GM21576 (cell line): ENCODE results near the gene KIF21A.
A peak's percentile ranks its signal among the peaks of the same experiment; 100 is the strongest.

Experiments used
- ATAC-seq: cut with Tn5 transposase; IDR thresholded peaks from one replicate; pipeline ENCODE4 v1.9.1; 2021; ENCODE audit warnings: mild to moderate bottlenecking, moderate library complexity; ENCODE audit not compliant: unreplicated experiment

KIF21A gene

GRCh38 chr12:39392154-39392925 lies 50.6 kb downstream of the KIF21A start:
- no peak for ATAC-seq

DNA sequence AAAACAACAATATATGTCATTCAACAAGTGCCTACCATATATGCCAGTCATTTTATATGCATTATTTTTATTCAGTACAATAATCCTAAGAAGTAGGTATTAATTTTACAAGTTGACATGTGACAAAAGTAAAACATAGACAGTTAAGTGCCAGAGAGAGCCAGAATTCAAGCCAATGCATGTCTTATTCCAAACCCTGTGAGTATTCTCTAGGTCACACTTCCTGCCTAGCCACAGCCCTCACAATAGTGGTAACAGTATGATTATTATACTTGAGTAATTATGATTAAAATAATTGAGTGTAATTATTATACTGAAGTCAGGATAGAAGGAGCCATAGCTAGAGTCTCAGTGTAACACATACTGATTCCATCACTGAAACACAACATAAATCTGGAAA lies 52.2 kb downstream of the KIF21A start:
- ATAC-seq: no peak

GRCh38 chr12:39389399-39390150 lies 53.3 kb downstream of the KIF21A start:
- ATAC-seq: no peak

DNA sequence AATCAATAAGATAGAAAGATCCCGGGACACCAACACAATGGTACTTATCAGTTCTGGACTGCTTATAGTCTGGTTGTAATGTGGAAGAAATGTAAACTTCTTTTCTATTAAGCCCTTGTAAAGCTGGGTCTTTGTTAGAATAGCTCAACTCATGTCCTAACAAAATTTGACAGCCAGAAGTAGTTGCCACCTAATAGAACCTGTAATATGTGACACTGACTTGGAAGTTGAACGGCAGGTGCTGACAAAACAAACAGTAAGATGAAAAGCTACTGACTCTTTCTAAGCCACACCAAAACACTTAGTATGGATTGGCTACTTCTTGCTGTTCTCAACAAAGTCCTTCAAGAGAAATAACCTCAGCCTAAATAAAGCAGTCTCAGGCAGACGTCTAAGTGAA lies 56.6 kb downstream of the KIF21A start:
- no peak for ATAC-seq

DNA sequence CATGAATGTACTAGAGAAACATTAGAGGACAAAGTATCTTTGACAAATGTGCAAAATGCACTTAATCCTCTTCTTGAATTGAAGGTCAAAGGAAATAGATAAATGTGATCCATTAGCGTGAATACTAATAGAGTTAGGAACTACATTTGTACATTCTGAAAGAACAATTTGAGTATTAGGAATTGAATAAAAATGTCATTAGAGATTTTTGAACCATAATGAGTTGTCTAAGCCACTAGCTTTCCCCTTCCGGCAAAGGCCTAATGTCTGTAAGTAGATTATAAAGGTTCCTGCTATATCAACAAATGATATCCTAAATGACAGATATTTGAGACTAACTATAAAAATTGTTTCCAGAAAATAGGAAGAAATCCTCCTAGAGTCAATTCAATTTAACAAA lies 59.8 kb downstream of the KIF21A start:
- ATAC-seq: no peak

DNA sequence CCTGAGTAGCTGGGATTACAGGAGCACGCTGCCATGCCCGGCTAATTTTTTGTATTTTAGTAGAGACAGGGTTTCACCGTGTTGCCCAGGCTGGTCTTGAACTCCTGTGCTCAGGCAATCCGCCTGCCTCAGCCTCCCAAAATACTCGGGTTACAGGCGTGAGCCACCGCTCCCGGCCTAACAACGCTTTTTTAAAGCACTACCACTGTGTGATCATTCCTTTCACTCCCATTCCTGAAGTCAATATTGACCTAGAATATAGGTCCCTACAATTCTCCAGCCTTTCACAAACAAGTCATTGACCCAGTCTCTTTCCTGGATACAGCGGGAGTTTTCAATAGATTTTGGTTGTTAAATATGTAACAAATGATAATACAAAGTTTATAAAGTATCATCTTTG lies 62.8 kb downstream of the KIF21A start:
- ATAC-seq: no peak

GRCh38 chr12:39378341-39378740 lies 64.6 kb downstream of the KIF21A start:
- no peak for ATAC-seq

GRCh38 chr12:39375206-39375808 lies 67.6 kb downstream of the KIF21A start:
- no peak for ATAC-seq

- ATAC-seq: peak; percentile 82
Observed at GRCh38 chr12:39372929-39373328, 70.0 kb downstream of the KIF21A start.

GRCh38 chr12:39372204-39372925 lies 70.6 kb downstream of the KIF21A start:
- ATAC-seq: no peak

GRCh38 chr12:39369756-39370155 lies 73.2 kb downstream of the KIF21A start:
- no peak for ATAC-seq

GRCh38 chr12:39368891-39369290 lies 74.0 kb downstream of the KIF21A start:
- no peak for ATAC-seq

DNA sequence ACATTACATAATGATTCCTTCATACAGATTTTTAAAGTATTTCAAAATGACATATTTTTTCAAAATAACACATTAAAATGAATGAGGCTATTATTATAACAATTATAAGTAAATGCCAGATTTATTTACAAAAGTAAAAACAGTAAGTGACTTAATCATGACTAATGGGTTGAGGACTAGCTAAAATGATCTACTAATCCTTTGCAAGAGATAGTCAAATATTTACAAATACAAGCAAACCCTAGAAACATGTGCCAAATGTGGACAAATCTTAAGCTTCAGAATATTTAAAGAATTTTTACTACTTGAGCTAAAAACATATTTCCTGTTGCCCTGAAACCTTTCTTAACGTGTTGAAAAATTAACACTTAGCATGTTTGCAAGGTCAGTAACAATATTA lies 74.8 kb downstream of the KIF21A start:
- ATAC-seq: no peak

DNA sequence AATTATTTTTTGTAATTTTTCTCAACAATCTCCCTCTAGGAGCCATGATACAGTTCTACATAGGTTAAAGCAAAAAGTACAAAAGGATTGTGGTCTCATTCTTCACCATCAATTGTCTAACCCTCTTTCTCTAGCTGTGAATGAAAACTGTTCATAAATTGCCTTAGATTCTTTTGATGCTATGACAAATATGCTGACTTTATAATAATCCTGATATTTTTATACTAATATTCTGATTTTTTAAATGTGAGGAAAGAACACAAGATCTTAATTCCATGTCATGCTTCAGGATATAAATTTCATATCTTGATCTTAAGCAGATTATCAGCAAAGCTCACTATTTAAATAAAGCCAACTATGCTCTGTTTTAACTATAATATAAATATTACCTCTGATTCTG lies 75.4 kb downstream of the KIF21A start:
- no peak for ATAC-seq

GRCh38 chr12:39365364-39366001 lies 77.4 kb downstream of the KIF21A start:
- no peak for ATAC-seq

GRCh38 chr12:39364196-39364595 lies 78.7 kb downstream of the KIF21A start:
- ATAC-seq: no peak

DNA sequence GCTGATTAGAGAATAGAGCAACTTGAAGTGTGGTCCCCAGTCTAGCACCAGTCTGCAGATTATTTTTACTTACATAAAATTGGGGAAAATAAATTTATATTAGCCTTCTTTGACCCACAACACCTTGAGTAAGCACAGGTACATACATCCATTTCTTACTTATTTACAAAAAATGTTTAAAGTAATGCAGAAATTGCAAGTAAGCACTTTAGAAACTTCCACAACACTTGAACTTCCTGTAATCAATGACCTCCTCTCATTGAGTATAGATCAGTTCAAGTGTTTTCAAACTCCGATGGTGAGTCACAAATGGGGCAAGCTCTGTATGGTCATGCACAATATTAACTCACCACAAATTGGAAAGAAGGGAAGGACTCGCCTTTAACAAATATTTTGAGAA lies 83.3 kb downstream of the KIF21A start:
- no peak for ATAC-seq

GRCh38 chr12:39357041-39357440 lies 85.9 kb downstream of the KIF21A start:
- ATAC-seq: no peak

DNA sequence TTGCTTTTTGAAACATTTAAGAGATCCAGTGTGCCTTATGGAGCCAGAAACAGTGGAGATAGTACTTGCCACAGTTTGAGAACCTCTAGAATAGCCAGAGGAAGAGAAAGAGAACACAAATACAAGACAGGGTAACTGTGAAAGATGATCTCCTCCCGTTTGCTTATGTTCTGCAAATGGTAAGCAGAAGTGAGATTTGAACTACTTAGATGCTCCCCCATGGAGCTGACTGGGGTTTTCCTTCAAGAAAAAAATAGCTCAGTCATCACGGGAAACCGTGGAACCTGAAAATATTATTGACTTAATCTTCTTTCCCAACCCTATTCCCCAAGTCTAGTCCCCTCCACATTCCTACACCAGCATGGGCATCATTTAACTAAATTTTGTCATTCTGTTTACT lies 87.1 kb downstream of the KIF21A start:
- no peak for ATAC-seq

- no peak for ATAC-seq
Observed at GRCh38 chr12:39354955-39355354, 88.0 kb downstream of the KIF21A start.

GRCh38 chr12:39352471-39353017 lies 90.4 kb downstream of the KIF21A start:
- no peak for ATAC-seq
